ENCODE results near the gene RBFOX2.
"Not testable (repeated sequence)": the region's sequence is repeated elsewhere in the genome, so short reads cannot be mapped to it uniquely, and the experiment has no call there.

RBFOX2 gene

GRCh38 chr22:35805466-35805865, 223.2 kb downstream of the RBFOX2 start:
- no peak for DNase-seq (ENCODE audit: insufficient read length, low spot score)
- TF ChIP-seq CTCF (IDR thresholded peaks at IDR 0.05; ENCODE audit: insufficient read depth, missing control alignments) = no peak
- FAIRE-seq = no peak

- DNase-seq (ENCODE audit: insufficient read length, low spot score) (no peak), FAIRE-seq (no peak)
- no peak for TF ChIP-seq CTCF (IDR thresholded peaks at IDR 0.05; ENCODE audit: insufficient read depth, missing control alignments)
Observed at GRCh38 chr22:35804421-35804820, 224.2 kb downstream of the RBFOX2 start.

- DNase-seq (ENCODE audit: insufficient read length, low spot score) (no peak), FAIRE-seq (no peak)
- no peak for TF ChIP-seq CTCF (IDR thresholded peaks at IDR 0.05; ENCODE audit: insufficient read depth, missing control alignments)
Observed at GRCh38 chr22:35802885-35803284, 225.7 kb downstream of the RBFOX2 start.

- FAIRE-seq = not testable (repeated sequence)
Observed at GRCh38 chr22:35801301-35801700, 227.3 kb downstream of the RBFOX2 start.

GRCh38 chr22:35799150-35799549, 229.5 kb downstream of the RBFOX2 start:
- TF ChIP-seq CTCF (IDR thresholded peaks at IDR 0.05; ENCODE audit: insufficient read depth, missing control alignments) = no peak
- DNase-seq (ENCODE audit: insufficient read length, low spot score) (no peak), FAIRE-seq (no peak)

More at GRCh38 chr22:35801301-35801700, 227.3 kb downstream of the RBFOX2 start:
- not testable (repeated sequence) for DNase-seq (ENCODE audit: insufficient read length, low spot score)

GRCh38 chr22:35797411-35797810, 231.2 kb downstream of the RBFOX2 start:
- FAIRE-seq (no peak), DNase-seq (ENCODE audit: insufficient read length, low spot score) (no peak)
- TF ChIP-seq CTCF (IDR thresholded peaks at IDR 0.05; ENCODE audit: insufficient read depth, missing control alignments) = no peak

GRCh38 chr22:35795476-35795875, 233.1 kb downstream of the RBFOX2 start:
- no peak for TF ChIP-seq CTCF (IDR thresholded peaks at IDR 0.05; ENCODE audit: insufficient read depth, missing control alignments)
- no peak for DNase-seq (ENCODE audit: insufficient read length, low spot score)
- FAIRE-seq = no peak

GRCh38 chr22:35792506-35792905, 236.1 kb downstream of the RBFOX2 start:
- FAIRE-seq (no peak), DNase-seq (ENCODE audit: insufficient read length, low spot score) (no peak)
- TF ChIP-seq CTCF (IDR thresholded peaks at IDR 0.05; ENCODE audit: insufficient read depth, missing control alignments) = no peak

GRCh38 chr22:35791788-35792187, 236.8 kb downstream of the RBFOX2 start:
- not testable (repeated sequence) for FAIRE-seq

More at GRCh38 chr22:35791788-35792187, 236.8 kb downstream of the RBFOX2 start:
- DNase-seq (ENCODE audit: insufficient read length, low spot score) = not testable (repeated sequence)

Measured in D721Med (cell line).